HG03521 (cell line): ENCODE data around the gene IL24.
"Not testable (repeated sequence)": the region's sequence is repeated elsewhere in the genome, so short reads cannot be mapped to it uniquely, and the experiment has no call there.

ENCODE experiments used
- ATAC-seq: cut with Tn5 transposase; IDR thresholded peaks from one replicate; pipeline ENCODE4 v1.9.1; 2021; ENCODE audit warnings: mild to moderate bottlenecking, moderate library complexity; ENCODE audit not compliant: unreplicated experiment

The IL24 gene

GRCh38 chr1:206897175-206897574, at the start of gene IL24:
Gene IL24 (plus strand): TSS chr1:206897443. CDS start chr1:206897833, 390 bp downstream.
- ATAC-seq, result no peak

- ATAC-seq, result no peak
Measured at GRCh38 chr1:206847946-206848345, 49.3 kb upstream of the IL24 start.

GRCh38 chr1:206850401-206850800, 46.8 kb upstream of the IL24 start:
- no peak for ATAC-seq

GRCh38 chr1:206851341-206852010, 45.8 kb upstream of the IL24 start:
- ATAC-seq, result no peak

GRCh38 chr1:206852662-206853061, 44.6 kb upstream of the IL24 start:
- not testable (repeated sequence) for ATAC-seq

GRCh38 chr1:206853696-206854095, 43.5 kb upstream of the IL24 start:
- not testable (repeated sequence) for ATAC-seq

- no peak for ATAC-seq
Measured at GRCh38 chr1:206854401-206855129, 42.7 kb upstream of the IL24 start.

GRCh38 chr1:206855859-206856258, 41.4 kb upstream of the IL24 start:
- ATAC-seq, result no peak

GRCh38 chr1:206856674-206857464, 40.4 kb upstream of the IL24 start:
- no peak for ATAC-seq

GRCh38 chr1:206859082-206859521, 38.1 kb upstream of the IL24 start:
- no peak for ATAC-seq

GRCh38 chr1:206860165-206860564, 37.1 kb upstream of the IL24 start:
- ATAC-seq, result no peak

- no peak for ATAC-seq
Measured at GRCh38 chr1:206863266-206863665, 34.0 kb upstream of the IL24 start.

- no peak for ATAC-seq
Measured at GRCh38 chr1:206864939-206865671, 32.1 kb upstream of the IL24 start, which contains the start of gene IL20. Gene IL20 (plus strand): TSS chr1:206865623. CDS start chr1:206865853, 230 bp downstream.

GRCh38 chr1:206866062-206866461, 31.2 kb upstream of the IL24 start:
- no peak for ATAC-seq

GRCh38 chr1:206867239-206867638, 30.0 kb upstream of the IL24 start:
- no peak for ATAC-seq

GRCh38 chr1:206867716-206868115, 29.5 kb upstream of the IL24 start:
- no peak for ATAC-seq

- no peak for ATAC-seq
Measured at GRCh38 chr1:206868264-206868663, 29.0 kb upstream of the IL24 start.

GRCh38 chr1:206872139-206872538, 25.1 kb upstream of the IL24 start:
- ATAC-seq, result no peak

- no peak for ATAC-seq
Measured at GRCh38 chr1:206873603-206874188, 23.5 kb upstream of the IL24 start.

- no peak for ATAC-seq
Measured at GRCh38 chr1:206875752-206876377, 21.4 kb upstream of the IL24 start.
